ENCODE results near the gene RBP2.

Gene RBP2

GRCh38 chr3:139476348-139476747 lies at the start of gene RBP2:
TSS of gene RBP2 (minus strand) at chr3:139476516. CDS start at chr3:139476459, 57 bp downstream.
- DNase-seq, result no peak

GRCh38 chr3:139524841-139525636 lies 48.7 kb upstream of the RBP2 start:
- no peak for DNase-seq

- DNase-seq, result no peak
Observed at GRCh38 chr3:139523718-139524117, 47.4 kb upstream of the RBP2 start.

- no peak for DNase-seq
Observed at GRCh38 chr3:139523166-139523565, 46.9 kb upstream of the RBP2 start.

GRCh38 chr3:139522421-139522820 lies 46.1 kb upstream of the RBP2 start:
- DNase-seq, result no peak

- DNase-seq, result no peak
Observed at GRCh38 chr3:139521816-139522215, 45.5 kb upstream of the RBP2 start.

- DNase-seq, result no peak
Observed at GRCh38 chr3:139521144-139521543, 44.8 kb upstream of the RBP2 start.

GRCh38 chr3:139519998-139520737 lies 43.9 kb upstream of the RBP2 start:
- no peak for DNase-seq

GRCh38 chr3:139518926-139519842 lies 42.9 kb upstream of the RBP2 start:
- DNase-seq, result no peak

GRCh38 chr3:139518306-139518705 lies 42.0 kb upstream of the RBP2 start:
- no peak for DNase-seq

- DNase-seq, result no peak
Observed at GRCh38 chr3:139517321-139518065, 41.2 kb upstream of the RBP2 start.

- no peak for DNase-seq
Observed at GRCh38 chr3:139514741-139515140, 38.4 kb upstream of the RBP2 start.

GRCh38 chr3:139509631-139510030 lies 33.3 kb upstream of the RBP2 start:
- no peak for DNase-seq

- no peak for DNase-seq
Observed at GRCh38 chr3:139506766-139507165, 30.4 kb upstream of the RBP2 start.

- no peak for DNase-seq
Observed at GRCh38 chr3:139505829-139506386, 29.6 kb upstream of the RBP2 start.

- DNase-seq, result no peak
Observed at GRCh38 chr3:139499536-139499935, 23.2 kb upstream of the RBP2 start.

GRCh38 chr3:139493826-139494385 lies 17.6 kb upstream of the RBP2 start:
- no peak for DNase-seq

- DNase-seq, result no peak
Observed at GRCh38 chr3:139491966-139492365, 15.7 kb upstream of the RBP2 start.

- DNase-seq, result no peak
Observed at GRCh38 chr3:139491027-139491700, 14.8 kb upstream of the RBP2 start.

- DNase-seq, result no peak
Observed at GRCh38 chr3:139482206-139482605, 5.9 kb upstream of the RBP2 start.

GRCh38 chr3:139481116-139481515 lies 4.8 kb upstream of the RBP2 start:
- DNase-seq, result no peak

Data from activated T-cell treated with anti-CD3 and anti-CD28 coated beads, Interleukin-2, amount 50 U/mL, for 1 hour (primary cell).